ENCODE results near the gene MLLT10. TPM values are rescaled to one million over a fixed set of nuclear protein-coding genes. Genes with fewer than 3 reads are reported as not detected.

MLLT10 gene
- total RNA-seq, 1 donor from 2014 or later: 42.7 TPM

DNA sequence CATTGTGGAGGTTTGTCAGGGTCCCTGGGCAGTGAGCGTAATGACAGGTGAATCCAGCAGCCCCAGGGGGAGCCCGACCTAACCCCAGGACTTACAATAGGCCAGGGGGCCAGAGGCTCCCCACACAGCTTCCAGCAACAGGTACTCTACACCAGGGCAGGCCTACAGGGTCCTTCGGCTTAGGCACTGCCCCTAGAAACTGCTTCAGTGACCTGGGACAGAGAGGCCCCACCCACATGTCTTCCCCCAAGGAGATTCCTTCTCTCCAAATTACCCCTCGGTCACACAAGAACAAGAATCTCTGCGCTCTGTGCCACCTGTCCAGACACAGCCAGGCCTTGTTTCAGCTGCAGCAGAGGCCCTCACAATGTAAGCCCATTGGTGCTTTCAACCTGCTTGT lies 32.9 kb upstream of the MLLT10 start:
- DNase-seq (ENCODE audit: low read depth): no peak

DNA sequence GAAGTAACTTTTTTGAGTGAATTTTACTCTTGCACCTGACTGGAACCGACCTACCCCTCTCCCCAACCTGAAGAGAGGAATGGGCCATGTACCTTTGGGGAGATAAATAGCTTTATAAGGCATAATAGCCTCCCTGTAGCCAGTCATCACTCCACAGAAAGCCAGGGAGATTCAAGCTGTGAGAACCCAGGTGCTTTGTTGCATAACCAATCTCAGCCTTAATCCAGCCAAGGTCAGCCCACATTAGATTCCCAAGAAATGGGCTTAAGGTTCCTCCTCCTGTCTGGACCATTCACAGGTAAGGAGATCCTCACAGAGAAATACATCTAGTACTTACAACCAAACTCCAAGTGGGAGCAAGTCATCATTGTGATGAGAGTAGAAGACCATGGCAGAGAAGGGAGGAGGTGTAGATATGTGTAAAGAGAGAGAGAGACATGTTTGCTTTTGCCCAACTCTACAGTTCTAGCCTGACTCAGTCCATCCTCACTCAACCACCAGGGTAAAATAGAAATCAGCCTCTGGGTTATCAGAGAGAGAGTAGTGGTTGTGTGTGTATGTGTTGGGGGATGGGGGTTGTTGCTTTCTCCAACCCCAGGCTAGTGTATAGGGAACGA lies 32.2 kb upstream of the MLLT10 start:
- DNase-seq (ENCODE audit: low read depth): no peak

DNA sequence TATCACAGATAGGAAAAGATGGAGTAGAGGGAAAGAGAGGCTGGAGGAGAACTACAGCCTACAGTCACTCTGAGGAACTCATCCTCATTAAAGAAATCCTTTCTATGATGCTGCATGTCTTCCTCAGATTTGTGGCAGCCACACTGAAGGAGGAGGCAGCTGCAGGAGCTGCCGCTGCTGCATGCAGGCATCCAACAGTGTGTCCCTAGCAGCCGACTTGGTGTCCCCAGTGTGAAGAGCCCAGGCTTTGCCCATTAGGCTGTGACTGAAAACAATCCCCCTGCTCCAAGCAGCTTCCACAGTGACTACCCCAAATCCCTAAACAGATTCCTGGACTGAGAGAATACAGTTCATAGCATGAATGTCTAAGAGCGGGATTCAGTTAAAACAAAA lies 31.7 kb upstream of the MLLT10 start:
- no peak for DNase-seq (ENCODE audit: low read depth)

DNA sequence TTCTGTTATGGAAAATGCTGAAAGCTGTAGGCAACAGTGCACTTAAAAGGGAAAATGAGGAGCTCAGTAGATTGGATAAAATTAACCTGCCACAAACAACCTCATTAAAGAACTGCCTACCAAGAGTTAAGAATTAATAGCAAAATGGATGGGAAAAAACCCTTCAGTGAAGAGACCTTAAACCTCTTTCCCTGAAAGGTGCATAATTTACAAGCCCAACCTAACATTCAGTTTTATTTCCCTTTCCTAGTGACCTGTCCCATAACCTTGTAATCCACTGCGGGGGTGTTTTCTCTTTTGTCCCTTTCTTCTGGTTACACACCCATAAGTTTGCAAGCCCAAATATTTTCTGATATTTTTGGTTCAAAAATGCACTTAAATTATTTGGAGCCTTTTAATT lies 30.5 kb upstream of the MLLT10 start:
- DNase-seq (ENCODE audit: low read depth): no peak

DNA sequence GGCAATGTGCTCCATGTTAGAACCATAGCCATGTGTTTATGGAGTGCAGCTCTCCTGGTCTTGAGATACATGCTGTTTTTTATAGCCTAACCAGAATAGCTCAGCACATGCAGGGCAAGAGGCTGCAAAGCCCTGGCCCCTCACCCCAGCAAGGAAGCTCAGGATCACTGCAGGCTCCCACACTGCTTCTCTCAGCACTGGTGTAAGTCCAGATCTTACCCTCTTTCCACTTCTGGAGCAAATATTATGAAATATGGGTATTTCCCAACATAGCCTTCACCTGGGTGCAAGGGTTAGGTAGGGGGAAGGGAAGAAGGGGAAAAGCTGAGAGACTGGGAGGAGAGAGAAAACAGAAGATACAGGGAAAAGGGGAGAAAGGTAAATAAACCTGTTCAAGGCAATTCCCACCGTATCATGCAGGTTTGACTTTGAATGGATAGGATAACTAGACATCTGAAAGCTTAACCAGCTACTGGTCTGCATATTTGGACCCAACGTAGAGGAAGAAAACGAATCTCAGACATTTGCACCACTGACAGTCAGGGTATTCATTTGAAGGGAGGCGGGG lies 28.2 kb upstream of the MLLT10 start:
- no peak for DNase-seq (ENCODE audit: low read depth)

DNA sequence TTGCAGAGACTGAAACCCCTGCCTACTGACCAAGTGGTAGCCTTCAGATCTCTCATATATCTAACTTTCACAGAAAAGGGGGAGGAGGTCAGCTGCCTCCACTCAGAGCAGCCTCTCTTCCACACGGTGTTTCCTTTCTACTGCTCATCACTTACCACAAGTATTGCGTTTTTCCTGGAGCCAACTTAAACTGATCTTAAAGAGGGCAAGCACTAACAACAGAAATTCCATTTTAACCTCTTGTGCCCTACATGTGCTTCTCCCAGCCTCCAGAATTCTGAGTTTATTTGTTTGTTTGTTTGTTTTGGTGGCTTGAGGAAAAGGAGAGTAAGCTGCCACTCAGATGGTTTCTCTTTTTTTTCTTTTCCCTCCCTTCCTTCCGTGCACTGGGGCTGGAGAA lies 27.7 kb upstream of the MLLT10 start:
- DNase-seq (ENCODE audit: low read depth): no peak

DNA sequence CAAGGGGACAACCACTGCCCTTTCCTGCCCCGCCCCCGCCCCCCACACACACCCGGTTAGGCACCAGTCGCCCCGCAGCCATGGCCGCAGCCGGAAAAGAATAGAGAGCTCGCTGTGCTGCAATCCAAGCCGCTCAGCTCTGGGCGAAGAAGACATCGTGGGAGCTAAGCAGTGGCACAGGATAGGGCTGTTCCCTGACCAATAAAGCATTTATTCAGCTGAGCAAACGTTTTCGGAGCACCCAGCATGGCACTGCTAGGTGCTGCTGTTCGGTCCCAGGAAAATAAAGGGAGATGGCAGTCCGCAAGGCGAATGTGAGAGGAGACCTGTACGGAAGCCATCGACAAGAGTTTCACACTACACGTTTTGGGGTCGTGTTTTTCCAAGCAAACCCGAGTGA lies 26.9 kb upstream of the MLLT10 start:
- no peak for DNase-seq (ENCODE audit: low read depth)

DNA sequence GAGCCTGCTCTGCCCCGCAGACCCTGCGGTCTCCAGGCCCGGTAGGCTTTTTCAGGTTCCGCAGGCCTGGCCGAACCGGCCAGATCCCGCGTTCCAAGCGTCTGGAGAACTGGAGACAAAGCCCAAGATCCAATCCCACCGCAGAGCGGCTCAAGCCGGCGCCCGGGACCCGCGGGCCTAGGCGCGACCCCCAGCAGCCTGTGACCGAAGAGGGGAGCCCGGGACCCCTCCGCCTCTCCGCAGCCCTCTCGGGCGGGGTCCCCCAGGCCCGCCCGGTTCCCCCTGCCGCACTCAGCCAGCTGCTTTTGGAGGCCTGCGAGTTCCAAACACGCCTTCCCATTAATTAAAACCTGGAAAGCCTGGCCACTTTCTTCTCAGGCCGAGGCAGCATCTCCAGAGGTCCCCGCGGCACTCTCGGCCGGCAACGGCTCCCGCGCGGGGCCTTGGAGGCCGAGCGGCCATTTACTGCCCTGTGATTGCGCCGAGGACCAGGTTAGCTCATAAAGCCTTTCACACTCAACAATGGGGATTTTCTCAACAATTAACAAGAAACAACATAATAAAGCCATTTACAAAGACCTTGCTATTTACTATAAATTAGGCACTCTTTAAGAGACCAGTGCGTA lies 25.2 kb upstream of the MLLT10 start:
- no peak for DNase-seq (ENCODE audit: low read depth)

DNA sequence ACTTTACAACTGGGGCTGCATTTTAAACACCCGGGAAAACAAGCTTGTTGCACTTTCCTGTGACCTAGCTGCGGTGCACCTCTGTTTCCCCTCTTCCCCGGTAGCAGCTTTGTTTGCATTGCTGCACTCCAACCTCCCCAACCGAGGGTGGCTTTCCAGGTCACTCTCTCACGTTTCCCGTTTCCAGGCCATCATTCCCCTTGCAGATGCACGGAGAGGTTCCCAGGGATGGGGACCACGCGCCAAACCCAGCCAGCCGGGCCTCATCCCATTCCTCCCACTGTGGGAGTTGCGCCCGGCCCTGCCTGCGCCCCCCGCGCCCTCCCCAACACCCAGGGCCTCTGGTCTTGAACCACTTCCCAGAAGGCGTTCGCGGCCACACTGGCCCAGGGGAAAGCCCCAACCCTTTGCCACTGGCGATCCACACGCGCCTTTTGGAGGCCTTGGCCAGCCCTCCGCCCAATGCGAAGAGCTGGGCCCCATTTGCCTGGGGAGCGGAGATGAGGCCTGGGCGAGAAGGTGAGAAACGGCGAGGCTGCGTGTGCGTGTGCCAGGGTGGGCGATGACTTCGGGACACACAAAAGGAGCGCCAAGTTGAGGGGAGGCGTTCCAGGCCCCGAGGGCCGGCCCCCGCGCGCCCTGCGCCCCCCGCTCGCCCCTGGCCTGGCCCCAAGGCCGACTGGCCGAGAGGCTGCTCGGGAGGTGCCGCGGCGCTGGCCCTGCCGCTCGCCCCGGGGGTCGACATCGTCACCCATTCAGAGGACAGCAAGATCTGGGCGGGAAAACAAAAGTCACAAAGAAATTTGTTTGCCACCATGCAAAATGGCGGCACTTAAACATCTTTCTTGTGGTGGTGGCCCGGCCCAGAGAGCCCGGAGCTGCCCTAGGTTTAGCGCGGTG lies 24.4 kb upstream of the MLLT10 start:
- DNase-seq (ENCODE audit: low read depth): no peak

DNA sequence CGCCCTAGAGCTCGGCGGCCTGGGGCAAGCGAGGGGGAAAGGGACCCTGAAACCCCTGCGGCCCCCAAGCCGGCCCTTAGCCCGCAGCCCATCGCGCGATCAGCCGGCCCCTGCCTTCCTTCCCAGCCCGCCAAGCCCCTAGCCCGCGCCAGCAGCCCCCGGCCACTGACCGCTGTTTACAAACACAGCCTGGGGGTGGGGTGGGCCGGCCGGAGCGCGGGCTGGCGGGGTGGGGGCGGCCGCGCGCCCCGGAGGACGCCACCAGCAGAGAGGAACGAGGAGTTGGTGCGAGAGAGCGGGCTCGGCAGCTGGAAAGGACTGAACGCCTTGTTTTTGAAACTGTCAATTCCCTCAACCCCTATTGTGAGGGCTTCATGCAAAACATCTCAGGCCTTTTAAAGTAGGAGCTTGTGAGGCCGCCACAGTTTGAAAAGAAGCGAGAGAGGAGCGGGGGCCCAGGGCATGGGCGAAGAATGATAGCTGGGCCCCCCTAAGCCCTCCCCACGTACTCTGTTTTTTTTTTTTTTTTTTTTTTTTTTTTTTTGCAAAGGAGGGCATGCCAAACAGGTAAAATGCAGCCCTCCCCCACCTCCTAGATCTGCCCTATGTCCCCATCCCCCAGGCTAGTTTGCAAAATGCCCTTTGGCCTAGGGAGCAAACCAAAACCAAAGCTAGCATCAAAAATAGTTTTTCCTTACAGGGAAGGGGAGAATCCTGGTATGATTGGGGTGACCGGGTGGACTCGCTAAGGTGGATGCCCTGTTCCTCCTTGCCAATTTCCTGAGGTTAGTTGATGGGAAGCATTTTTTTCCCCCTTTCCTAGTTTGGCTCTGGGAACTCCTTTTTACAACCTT lies 23.6 kb upstream of the MLLT10 start:
- DNase-seq (ENCODE audit: low read depth): no peak

DNA sequence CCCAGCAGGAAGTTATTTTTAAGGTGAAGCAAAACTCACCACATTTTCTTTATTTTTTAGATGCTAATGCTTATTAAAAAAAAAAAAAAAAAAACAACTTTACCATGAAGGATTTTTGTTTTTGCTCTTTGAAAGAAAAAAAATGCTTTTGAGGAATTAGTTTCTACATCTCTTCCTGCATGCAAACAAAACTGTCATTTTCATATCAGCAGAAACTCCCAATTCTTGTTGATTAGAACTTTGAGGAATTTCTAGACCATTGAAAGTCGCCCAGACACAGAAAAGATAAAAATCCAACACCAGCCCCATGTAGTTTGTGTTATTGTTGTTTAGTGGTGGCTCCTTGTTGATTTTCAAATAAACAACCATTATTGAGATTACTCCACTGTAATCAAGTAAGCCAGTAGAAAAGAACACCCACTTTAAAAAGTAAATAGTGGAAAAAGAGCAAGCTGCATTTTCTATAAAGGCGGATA lies 22.9 kb upstream of the MLLT10 start:
- DNase-seq (ENCODE audit: low read depth): no peak

DNA sequence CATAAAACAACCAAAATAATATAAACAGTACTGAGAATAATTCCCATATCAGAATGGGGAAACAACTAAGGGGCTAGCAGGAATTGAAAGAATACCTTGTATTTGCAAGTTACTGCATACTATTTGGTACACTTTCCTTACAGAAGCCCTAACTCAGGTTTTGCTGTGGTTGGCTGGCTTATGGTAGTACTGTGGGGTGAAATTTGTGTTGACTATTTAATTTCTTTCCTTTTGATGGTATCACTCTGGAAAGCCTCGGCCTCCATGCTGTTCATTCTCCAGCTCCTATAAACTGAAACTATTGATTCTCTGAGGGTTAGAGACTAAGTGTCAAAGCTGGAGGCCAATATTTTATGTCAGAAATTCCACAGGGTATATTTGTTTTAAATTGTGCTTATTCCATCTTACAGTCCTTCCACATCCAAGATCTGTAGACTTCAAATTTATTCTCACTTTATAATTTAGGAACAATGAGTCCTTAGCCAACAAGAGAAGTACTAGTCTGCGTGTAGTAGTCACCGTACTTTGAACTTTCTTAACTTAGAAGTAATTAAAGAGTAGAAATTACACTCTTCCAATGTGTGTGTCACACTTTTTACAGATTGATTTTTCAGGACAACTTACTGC lies 22.0 kb upstream of the MLLT10 start:
- no peak for DNase-seq (ENCODE audit: low read depth)

DNA sequence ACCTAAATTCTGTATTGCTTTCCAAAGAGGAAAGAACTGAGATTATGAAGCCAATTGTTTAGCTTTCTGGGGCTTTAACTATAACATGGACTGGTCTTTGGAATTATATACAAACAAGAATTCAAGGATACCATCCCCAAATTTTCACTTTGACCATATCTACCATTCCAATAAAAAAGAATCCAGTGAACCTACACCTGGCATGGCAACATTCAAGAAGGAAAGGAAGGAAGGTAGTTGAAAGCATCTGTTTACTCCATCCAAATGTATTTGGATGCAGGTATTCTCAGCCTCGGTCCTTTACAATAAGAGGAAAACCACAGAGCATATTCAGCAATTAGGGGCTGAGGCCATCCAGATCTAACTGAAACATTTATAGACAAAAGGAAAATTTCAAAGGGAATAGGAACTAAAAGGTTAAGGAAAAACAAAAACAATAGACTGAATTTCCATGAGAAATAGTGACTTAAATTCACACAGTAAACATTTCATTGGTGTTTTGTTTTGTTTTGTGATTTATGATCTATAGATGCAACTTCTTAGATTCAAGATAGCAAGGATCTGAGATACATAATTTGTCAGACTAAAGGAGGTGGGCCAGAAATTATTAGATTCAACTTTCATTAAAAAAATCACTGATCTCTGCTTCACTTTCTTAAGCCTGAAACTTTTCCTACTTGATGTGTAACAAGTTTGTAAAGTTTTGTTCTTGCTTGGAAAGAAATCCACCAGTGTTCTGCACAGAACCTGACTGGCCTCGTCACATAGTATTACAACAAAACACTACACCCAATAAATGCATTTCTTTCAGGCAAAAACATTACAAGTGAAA lies 21.2 kb upstream of the MLLT10 start:
- no peak for DNase-seq (ENCODE audit: low read depth)

DNA sequence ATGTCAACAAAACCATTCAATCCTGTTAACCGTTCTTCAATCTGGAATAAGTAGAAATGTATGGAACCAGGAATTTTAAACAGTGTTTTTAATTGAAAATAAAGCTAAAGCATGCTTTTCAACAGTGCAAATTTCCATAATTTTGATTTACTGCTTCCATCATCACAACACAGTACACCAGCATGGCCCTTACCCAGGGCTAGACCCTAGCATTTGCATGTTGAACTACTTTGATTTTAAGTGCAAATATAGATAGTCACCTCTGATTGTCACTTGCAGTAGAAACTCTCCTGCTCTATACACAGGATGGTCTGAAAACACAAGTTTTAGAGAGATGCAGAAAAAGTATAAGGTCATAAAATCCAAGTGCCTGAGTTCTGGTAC lies 20.6 kb upstream of the MLLT10 start:
- DNase-seq (ENCODE audit: low read depth): no peak

DNA sequence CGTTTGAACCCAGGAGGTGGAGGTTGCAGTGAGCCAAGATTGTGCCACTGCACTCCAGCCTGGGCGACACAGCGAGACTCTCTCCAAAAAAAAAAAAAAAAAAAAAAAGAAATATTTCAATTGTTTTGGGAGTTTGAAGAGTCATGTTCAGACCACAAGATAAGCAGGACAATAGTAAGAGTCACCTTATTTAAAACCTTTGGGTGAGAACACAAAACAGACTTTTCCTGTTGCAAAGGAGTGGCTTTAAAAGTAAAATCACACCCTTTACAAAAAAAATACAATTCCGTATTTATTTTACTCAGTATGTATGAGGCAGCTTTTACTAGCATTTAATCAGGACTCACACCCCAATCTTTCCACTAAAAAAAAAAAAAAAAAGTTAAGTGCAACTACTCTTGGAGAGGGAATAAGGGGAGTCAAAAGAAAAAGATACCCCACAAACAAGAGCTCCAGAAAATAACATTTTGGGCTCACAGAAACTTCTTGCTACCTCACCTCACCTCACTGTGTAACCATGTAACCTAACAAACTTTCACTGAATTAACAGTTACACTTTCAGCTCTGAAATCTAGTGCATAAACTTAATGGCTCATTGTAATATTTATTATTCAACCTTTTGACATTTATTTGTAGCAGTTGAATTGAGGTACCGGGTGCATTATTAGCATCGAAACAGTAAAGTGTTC lies 19.8 kb upstream of the MLLT10 start:
- DNase-seq (ENCODE audit: low read depth): no peak

DNA sequence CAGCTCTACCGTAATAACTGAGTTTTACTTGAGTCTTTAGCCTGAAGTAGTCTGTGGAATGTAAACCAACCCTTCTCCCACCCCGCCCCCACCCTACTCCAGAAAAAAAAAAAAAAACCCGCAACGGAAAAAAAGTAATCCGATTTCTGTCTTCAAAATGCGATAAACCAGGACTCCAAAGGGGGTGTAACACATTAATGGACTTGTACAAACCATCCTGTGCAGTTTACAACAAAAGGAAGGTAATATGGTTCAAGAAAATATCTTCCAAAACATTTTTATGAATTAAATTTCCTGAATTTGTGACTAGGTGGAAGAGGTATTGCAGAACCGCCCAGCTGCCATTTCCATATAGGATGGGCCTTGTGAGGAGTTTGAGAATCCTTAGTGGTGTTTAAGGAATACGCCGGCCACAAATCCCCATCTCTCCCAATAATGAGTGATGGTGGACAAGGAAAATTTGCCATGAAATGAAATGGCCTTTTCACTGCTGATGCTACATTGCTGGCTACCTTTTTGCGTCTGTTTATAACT lies 19.1 kb upstream of the MLLT10 start:
- no peak for DNase-seq (ENCODE audit: low read depth)

DNA sequence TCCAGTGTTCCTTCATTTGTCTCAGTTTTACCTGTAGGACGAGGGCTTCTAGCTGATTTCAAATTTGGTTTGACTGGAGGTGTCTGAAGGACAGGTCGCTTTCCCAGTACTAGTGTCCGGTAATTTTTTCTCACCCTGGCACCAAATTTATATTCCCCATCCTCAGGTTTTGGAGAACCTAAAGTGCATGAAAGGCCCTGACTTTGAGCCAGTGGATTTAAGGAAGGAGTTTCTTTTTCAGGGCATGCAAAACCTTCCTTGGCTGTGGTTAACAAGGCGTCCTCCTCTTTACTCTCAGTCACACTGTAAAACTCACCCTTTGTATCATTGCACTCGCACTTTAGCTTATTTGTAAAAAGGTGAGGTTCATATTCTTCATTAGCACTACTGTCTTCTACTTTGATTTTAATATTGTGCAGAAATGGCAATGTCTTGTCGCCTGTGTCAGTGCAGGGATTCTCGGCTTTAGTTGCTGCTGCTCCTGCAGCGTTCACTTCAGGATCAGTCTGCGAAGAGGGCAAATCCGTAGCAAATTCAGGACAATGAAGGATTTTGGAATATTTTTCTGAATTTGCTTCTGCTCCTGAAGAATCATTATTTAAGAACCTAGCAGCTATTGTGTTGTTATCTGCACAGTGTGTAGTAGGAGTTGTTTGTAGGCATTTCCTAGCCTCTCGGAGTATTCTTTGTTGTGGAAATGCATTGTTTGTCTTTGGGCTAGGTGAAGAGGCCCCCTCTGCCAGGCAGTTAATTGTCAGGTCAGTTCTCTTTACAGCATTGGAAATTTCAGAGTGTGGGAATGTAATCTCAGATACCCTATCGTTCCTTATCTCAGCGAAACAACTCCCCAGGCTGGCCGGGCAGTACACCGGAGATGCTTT lies 18.4 kb upstream of the MLLT10 start:
- DNase-seq (ENCODE audit: low read depth): no peak
